NB4 (cell line): Measurements from ENCODE around the gene MMP25.

Experiments
- CTCF ChIP-seq: IDR thresholded peaks from one replicate; pipeline ENCODE4 v1.5.1; 2012; ENCODE audit warnings: low read depth, low read length
- MAX ChIP-seq: IDR thresholded peaks from 2 replicates; pipeline ENCODE4 v1.6.1; 2011; ENCODE audit warnings: low read depth, low read length
- MYC ChIP-seq: IDR thresholded peaks from 2 replicates; pipeline ENCODE4 v1.6.1; 2011; ENCODE audit warnings: low read depth, low read length
- POLR2A ChIP-seq: IDR thresholded peaks from 2 replicates; pipeline ENCODE4 v1.6.1; 2011; ENCODE audit warnings: mild to moderate bottlenecking; ENCODE audit not compliant: insufficient read length; ENCODE audit errors: extremely low read depth

GRCh38 chr16:3065742-3066439, 19.5 kb downstream of the MMP25 start:
- TF ChIP-seq CTCF (no peak), MAX (no peak), MYC (no peak), POLR2A (no peak)
